ENCODE results near the gene AHSG. TPM values are rescaled to one million over a fixed set of nuclear protein-coding genes. Genes with fewer than 3 reads are reported as not detected.

AHSG gene
- total RNA-seq, 1 experiment from 2014 or later, result 1.6 TPM

GRCh38 chr3:186599785-186600166, 13.1 kb upstream of the AHSG start:
- Histone ChIP-seq H2AFZ (ENCODE audit: low read depth, low read length, poor library complexity, severe bottlenecking) (no peak overlapping the region), H3K4me2 (ENCODE audit: low read length) (no peak overlapping the region), H3K27ac (ENCODE audit: low read depth, low read length) (no peak overlapping the region), H3K4me3 (replicated peaks in 1 of 2; ENCODE audit: low read depth in 1 of 2, low read length in 2 of 2) (no peak overlapping the region), H3K27me3 (ENCODE audit: insufficient read depth, low read length) (no peaks in the 10 kb centered on the region), H3K9me3 (ENCODE audit: control insufficient read depth in 1 of 2, insufficient read depth in 1 of 2, low read depth in 1 of 2, low read length in 2 of 2) (no peaks in the 10 kb centered on the region), H3K4me1 (ENCODE audit: control insufficient read depth in 1 of 2, insufficient read depth in 2 of 2, low read length in 2 of 2) (no peaks in the 10 kb centered on the region), H4K20me1 (ENCODE audit: insufficient read depth) (no peaks in the 10 kb centered on the region), H3K36me3 (ENCODE audit: control insufficient read depth in 1 of 2, insufficient read depth in 2 of 2, low read length in 2 of 2) (no peaks in the 10 kb centered on the region), H3K9me2 (ENCODE audit: insufficient read depth) (no peaks in the 10 kb centered on the region), H3K9ac (ENCODE audit: low read length) (no peak overlapping the region), H3K79me2 (ENCODE audit: insufficient read depth, low read length) (no peaks in the 10 kb centered on the region)
- CTCF ChIA-PET, result interaction anchor here (1.1 to 1.8 kb wide), 2 partner anchors 10 to 15 kb away, joined by 3 to 10 read pairs; no protein-coding TSS in a partner anchor
- DNase-seq (ENCODE audit: low read depth, low spot score) (no peak), ATAC-seq (no peak)
- RAD21 ChIA-PET (ENCODE audit: low non-redundant PET in 1 of 2, low total read pairs in 2 of 2, uncharacterized antibody in 2 of 2, unreplicated experiment in 2 of 2), result no interaction called here
- POLR2A ChIA-PET, result no interaction called here
- intact Hi-C loops (cut with micrococcal nuclease), result no loop called here
- no peak for TF ChIP-seq CTCF (IDR thresholded peaks at IDR 0.05 in 2 of 3, conservative IDR thresholded peaks at IDR 0.05 in 1 of 3; ENCODE audit: borderline replicate concordance in 1 of 3, insufficient read depth in 1 of 3, low read depth in 2 of 3, low read length in 2 of 3)
- no TSS peak for BruUV-seq (replicated peaks)

GRCh38 chr3:186600896-186601295, 12.0 kb upstream of the AHSG start:
- H3K4me1 ChIP-seq (ENCODE audit: control insufficient read depth in 1 of 2, insufficient read depth in 2 of 2, low read length in 2 of 2), result no peaks in the 10 kb centered on the region
- H3K9me3 ChIP-seq (ENCODE audit: control insufficient read depth in 1 of 2, insufficient read depth in 1 of 2, low read depth in 1 of 2, low read length in 2 of 2), result no peaks in the 10 kb centered on the region
- ChIA-PET CTCF (interaction anchor here (0.7 to 1.8 kb wide), 4 partner anchors 8 to 808 kb away, joined by 3 to 10 read pairs (median 4); no protein-coding TSS in a partner anchor), RAD21 (ENCODE audit: low non-redundant PET in 1 of 2, low total read pairs in 2 of 2, uncharacterized antibody in 2 of 2, unreplicated experiment in 2 of 2) (no interaction called here), POLR2A (no interaction called here)
- no TSS peak for BruUV-seq (replicated peaks)
- H3K79me2 ChIP-seq (ENCODE audit: insufficient read depth, low read length), result no peaks in the 10 kb centered on the region
- intact Hi-C loops (cut with micrococcal nuclease), result no loop called here
- no peak overlapping the region for H3K27ac ChIP-seq (ENCODE audit: low read depth, low read length)
- ATAC-seq (no peak), DNase-seq (ENCODE audit: low read depth, low spot score) (no peak)
- no peaks in the 10 kb centered on the region for H3K27me3 ChIP-seq (ENCODE audit: insufficient read depth, low read length)
- no peaks in the 10 kb centered on the region for H3K9me2 ChIP-seq (ENCODE audit: insufficient read depth)
- H4K20me1 ChIP-seq (ENCODE audit: insufficient read depth), result no peaks in the 10 kb centered on the region
- no peak overlapping the region for H2AFZ ChIP-seq (ENCODE audit: low read depth, low read length, poor library complexity, severe bottlenecking)
- no peak overlapping the region for H3K4me2 ChIP-seq (ENCODE audit: low read length)
- no peaks in the 10 kb centered on the region for H3K36me3 ChIP-seq (ENCODE audit: control insufficient read depth in 1 of 2, insufficient read depth in 2 of 2, low read length in 2 of 2)
- H3K9ac ChIP-seq (ENCODE audit: low read length), result no peak overlapping the region
- no peak overlapping the region for H3K4me3 ChIP-seq (replicated peaks in 1 of 2; ENCODE audit: low read depth in 1 of 2, low read length in 2 of 2)
- TF ChIP-seq RAD21 (IDR thresholded peaks at IDR 0.05; ENCODE audit: low read depth) (no peak), CEBPB (IDR thresholded peaks at IDR 0.05; ENCODE audit: low read depth) (no peak), ATF3 (IDR thresholded peaks at IDR 0.05) (no peak), POLR2A (IDR thresholded peaks at IDR 0.05; ENCODE audit: borderline replicate concordance, extremely low read depth, insufficient read depth, insufficient read length) (no peak), TCF7L2 (IDR thresholded peaks at IDR 0.05; ENCODE audit: borderline replicate concordance, extremely low read depth, insufficient read depth, insufficient read length) (no peak), JUND (IDR thresholded peaks at IDR 0.05) (no peak), MAX (IDR thresholded peaks at IDR 0.05) (no peak), YY1 (IDR thresholded peaks at IDR 0.05; ENCODE audit: extremely low read depth, insufficient replicate concordance, low read depth, low read length) (no peak), EZH2phosphoT487 (IDR thresholded peaks at IDR 0.05; ENCODE audit: borderline replicate concordance) (no peak), SIN3A (IDR thresholded peaks at IDR 0.05; ENCODE audit: low read depth) (no peak), ZFX (IDR thresholded peaks at IDR 0.05) (no peak), ELF1 (IDR thresholded peaks at IDR 0.05; ENCODE audit: borderline replicate concordance, low read depth) (no peak), CBX3 (IDR thresholded peaks at IDR 0.05; ENCODE audit: low read depth) (no peak), CTCF (IDR thresholded peaks at IDR 0.05 in 2 of 3, conservative IDR thresholded peaks at IDR 0.05 in 1 of 3; ENCODE audit: borderline replicate concordance in 1 of 3, insufficient read depth in 1 of 3, low read depth in 2 of 3, low read length in 2 of 3) (no peak), EZH2 (IDR thresholded peaks at IDR 0.05) (no peak)

All from HCT116 (cell line).